HCT116 (cell line): ENCODE results near the gene ACSS2.

Source experiments
- EZH2 ChIP-seq: fragments of 200-600 bp; sonication (generic); IDR thresholded peaks from 2 replicates; pipeline ENCODE4 v1.6.1; 2017; ENCODE audit warnings: antibody characterized with exemption, mixed run types
- POLR2A ChIP-seq: IDR thresholded peaks from 2 replicates; pipeline ENCODE4 v1.7.0; 2011; ENCODE audit warnings: borderline replicate concordance; ENCODE audit not compliant: insufficient read depth, insufficient read length; ENCODE audit errors: extremely low read depth
- TF ChIP-seq, protein P1 (sequence below), 3 experiments: fragments of 200-600 bp in 1 of 3; sonication (generic) in 1 of 3; IDR thresholded peaks in 2 of 3; conservative IDR thresholded peaks in 1 of 3; 2 replicates each; pipeline ENCODE4 v1.5.1; 2012 to 2017; ENCODE audit warnings: low read depth in 2 of 3, low read length in 2 of 3, antibody characterized with exemption in 1 of 3, borderline replicate concordance in 1 of 3, control low read depth in 1 of 3, mild to moderate bottlenecking in 1 of 3, mixed read lengths in 1 of 3, mixed run types in 1 of 3, moderate library complexity in 1 of 3; ENCODE audit not compliant: insufficient read depth in 1 of 3

GRCh38 chr20:34949120-34949519, 72.7 kb downstream of the ACSS2 start:
- TF ChIP-seq, protein P1, sequence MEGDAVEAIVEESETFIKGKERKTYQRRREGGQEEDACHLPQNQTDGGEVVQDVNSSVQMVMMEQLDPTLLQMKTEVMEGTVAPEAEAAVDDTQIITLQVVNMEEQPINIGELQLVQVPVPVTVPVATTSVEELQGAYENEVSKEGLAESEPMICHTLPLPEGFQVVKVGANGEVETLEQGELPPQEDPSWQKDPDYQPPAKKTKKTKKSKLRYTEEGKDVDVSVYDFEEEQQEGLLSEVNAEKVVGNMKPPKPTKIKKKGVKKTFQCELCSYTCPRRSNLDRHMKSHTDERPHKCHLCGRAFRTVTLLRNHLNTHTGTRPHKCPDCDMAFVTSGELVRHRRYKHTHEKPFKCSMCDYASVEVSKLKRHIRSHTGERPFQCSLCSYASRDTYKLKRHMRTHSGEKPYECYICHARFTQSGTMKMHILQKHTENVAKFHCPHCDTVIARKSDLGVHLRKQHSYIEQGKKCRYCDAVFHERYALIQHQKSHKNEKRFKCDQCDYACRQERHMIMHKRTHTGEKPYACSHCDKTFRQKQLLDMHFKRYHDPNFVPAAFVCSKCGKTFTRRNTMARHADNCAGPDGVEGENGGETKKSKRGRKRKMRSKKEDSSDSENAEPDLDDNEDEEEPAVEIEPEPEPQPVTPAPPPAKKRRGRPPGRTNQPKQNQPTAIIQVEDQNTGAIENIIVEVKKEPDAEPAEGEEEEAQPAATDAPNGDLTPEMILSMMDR (IDR thresholded peaks at IDR 0.05 in 2 of 3, conservative IDR thresholded peaks at IDR 0.05 in 1 of 3; ENCODE audit: borderline replicate concordance in 1 of 3, insufficient read depth in 1 of 3, low read depth in 2 of 3, low read length in 2 of 3) = no peak
- no peak for TF ChIP-seq EZH2
- no peak for TF ChIP-seq POLR2A
